HepG2 (cell line): ENCODE results near the gene NAT10. TPM values are rescaled to one million over a fixed set of nuclear protein-coding genes. Genes with fewer than 3 reads are reported as not detected.

Source experiments
- ATAC-seq: fragments of 200-7000 bp; cut with Tn5 transposase; 3 replicates; pipeline ENCODE4 v1.9.1; 2020; ENCODE audit warnings: mild to moderate bottlenecking, moderate library complexity
- BruUV-seq: library from RNA; stranded (reverse); fragments of 400-500 nt; replicated peaks from 2 replicates; lab custom pipeline; 2021; lab: Mats Ljungman, UMichigan
- CTCF ChIA-PET: fragments of 300-600 bp; formaldehyde crosslinking; extraction: SDS; loops from one replicate; lab custom pipeline; 2021; ENCODE audit warnings: low total read pairs, inconsistent platforms, low intra/inter-chr PET ratio; lab: Yijun Ruan, JAX
- POLR2A ChIA-PET: fragments of 350-600 bp; sonication (Branson Sonifier 250); formaldehyde crosslinking; loops from one replicate; lab custom pipeline; 2020; ENCODE audit warnings: antibody characterized with exemption, inconsistent platforms; lab: Yijun Ruan, JAX
- DNase-seq: peaks from one replicate; pipeline ENCODE4 v3.0.0-alpha.2; 2015; ENCODE audit warnings: low spot score
- FAIRE-seq: peaks from 3 replicates; lab custom pipeline; 2011; peaks lifted over from hg19 to GRCh38; lab: Jason Lieb, UNC
- H2AFZ ChIP-seq: one replicate; pipeline ENCODE4 v1.6.1; 2011; ENCODE audit warnings: low read length, inconsistent platforms
- H3K27ac ChIP-seq: fragments of 300-600 bp; 3 replicates; pipeline ENCODE4 v1.8.0; 2011; ENCODE audit warnings: mixed run types, mild to moderate bottlenecking, mixed read lengths, low read length, inconsistent platforms; ENCODE audit not compliant: insufficient read depth; ENCODE audit errors: extremely low read length
- H3K27me3 ChIP-seq, 2 experiments: fragments of 200-600 bp in 1 of 2; 2 replicates in 1 of 2; 3 replicates in 1 of 2; pipeline versions ENCODE4 v1.6.0 to v1.8.0; 2011; ENCODE audit warnings: low read length in 2 of 2, mild to moderate bottlenecking in 2 of 2, moderate library complexity in 2 of 2, inconsistent platforms in 1 of 2; ENCODE audit not compliant: insufficient read depth in 2 of 2, control insufficient read depth in 1 of 2
- H3K36me3 ChIP-seq, 2 experiments: fragments of 200-600 bp in 1 of 2; replicated peaks in 1 of 2; 2 replicates in 1 of 2; 3 replicates in 1 of 2; pipeline versions ENCODE4 v1.5.1 to v1.8.0; 2011; ENCODE audit warnings: low read length in 2 of 2, inconsistent platforms in 1 of 2; ENCODE audit not compliant: insufficient read depth in 2 of 2, control insufficient read depth in 1 of 2
- H3K4me1 ChIP-seq: 2 replicates; pipeline ENCODE4 v1.5.1; 2012; ENCODE audit warnings: low read length, inconsistent platforms; ENCODE audit not compliant: insufficient read depth
- H3K4me2 ChIP-seq: 2 replicates; pipeline ENCODE4 v1.6.0; 2011; ENCODE audit warnings: low read depth, low read length, inconsistent platforms
- H3K4me3 ChIP-seq, 3 experiments: fragments of 200-600 bp in 1 of 3; sonication (generic), shearing (Covaris generic) in 1 of 3; replicated peaks in 1 of 3; 2 replicates each; pipeline ENCODE4 v1.5.1; 2011 to 2016; ENCODE audit warnings: low read length in 3 of 3, inconsistent platforms in 2 of 3, low read depth in 2 of 3, mild to moderate bottlenecking in 2 of 3, control low read depth in 1 of 3, mixed read lengths in 1 of 3; ENCODE audit not compliant: insufficient read depth in 1 of 3
- H3K79me2 ChIP-seq: one replicate; pipeline ENCODE4 v1.6.1; 2011; ENCODE audit warnings: low read length, inconsistent platforms; ENCODE audit not compliant: insufficient read depth
- H3K9ac ChIP-seq: 2 replicates; pipeline ENCODE4 v1.6.0; 2011; ENCODE audit warnings: mild to moderate bottlenecking, low read depth, low read length, inconsistent platforms; ENCODE audit not compliant: insufficient read depth
- H3K9me3 ChIP-seq: 2 replicates; pipeline ENCODE4 v1.5.1; 2012; ENCODE audit warnings: mild to moderate bottlenecking, low read length
- H4K20me1 ChIP-seq: 2 replicates; pipeline ENCODE4 v1.6.0; 2011; ENCODE audit warnings: inconsistent platforms, mild to moderate bottlenecking, low read length, moderate library complexity; ENCODE audit not compliant: insufficient read depth
- ERF ChIP-seq: IDR thresholded peaks from 2 replicates; pipeline ENCODE4 v1.6.1; 2018; ENCODE audit warnings: missing biosample characterization, missing genetic modification reagents
- HNF1A ChIP-seq, 2 experiments: sonication (generic) in 1 of 2; formaldehyde crosslinking in 1 of 2; IDR thresholded peaks; 2 replicates each; pipeline versions ENCODE4 v1.4.0 to v1.6.1; 2016 to 2020; ENCODE audit warnings: borderline replicate concordance in 1 of 2, low read depth in 1 of 2, mild to moderate bottlenecking in 1 of 2, missing genetic modification reagents in 1 of 2
- MTF1 ChIP-seq: sonication (generic); formaldehyde crosslinking; IDR thresholded peaks from 2 replicates; pipeline ENCODE4 v1.5.0; 2020; ENCODE audit warnings: missing genetic modification reagents
- PAXIP1 ChIP-seq: sonication (generic); formaldehyde crosslinking; conservative IDR thresholded peaks from 2 replicates; pipeline ENCODE4 v1.4.0; 2020; ENCODE audit warnings: mild to moderate bottlenecking, missing genetic modification reagents, moderate library complexity
- PHF21A ChIP-seq: sonication (generic); formaldehyde crosslinking; IDR thresholded peaks from 2 replicates; pipeline ENCODE4 v1.5.0; 2020; ENCODE audit warnings: mild to moderate bottlenecking, missing genetic modification reagents
- whole genome bisulfite sequencing: methylation state at CpG from one replicate; pipeline ENCODE4 v1.1.6; 2017; ENCODE audit warnings: low lambda C conversion rate; 5-methylcytosine and 5-hydroxymethylcytosine counted together
- in situ Hi-C: cut with HindIII; loops from 2 replicates; pipeline ENCODE4 v1.10.0; 2017; ENCODE audit warnings: low pct_unique_long_range_greater_than_20kb; ENCODE audit not compliant: extremely low pct_ligation_motif_present
- intact Hi-C: fragments of 100-400 bp; cut with micrococcal nuclease; formaldehyde crosslinking; loops from one replicate; pipeline ENCODE4 v1.10.0; 2022; ENCODE audit not compliant: unreplicated experiment
- polyA plus RNA-seq, 8 experiments: library from polyadenylated mRNA; depleted of rRNA in 3 of 8; stranded (reverse) in 7 of 8; unstranded in 1 of 8; fragments of >200 nt; fragmentation: Illumina TruSeq in 4 of 8; extraction: Trizol in 4 of 8; gene quantifications; 2 replicates each; pipeline versions ENCODE4 v1.2.1 to v1.2.3, GENCODE V29; 2011 to 2016; ENCODE audit warnings: low read depth in 4 of 8, missing spikeins in 1 of 8, mixed read lengths in 1 of 8; ENCODE audit not compliant: insufficient read depth in 1 of 8
- total RNA-seq, 5 experiments: library from RNA; depleted of rRNA; stranded (reverse); fragments of >200 nt; fragmentation: Illumina TruSeq; extraction: Trizol; gene quantifications; 2 replicates each; pipeline ENCODE4 v1.2.3, GENCODE V29; 2016; ENCODE audit warnings: low read depth in 1 of 5
- TF ChIP-seq, protein P1 (sequence below): sonication (generic); formaldehyde crosslinking; IDR thresholded peaks from 2 replicates; pipeline ENCODE4 v1.4.0; 2020; ENCODE audit warnings: missing genetic modification reagents

Gene NAT10
- total and polyA plus RNA-seq, 2 of the 13 experiments (the other 11 are each of a cell fraction or from before 2014, with no cell fraction given) = 33.9 to 51.9 TPM

GRCh38 chr11:34114014-34114413 lies 8.6 kb downstream of the NAT10 start:
- intact Hi-C loops = no loop called here
- Histone ChIP-seq H3K9me3 (no peaks in the 10 kb centered on the region), H3K79me2 (peaks cover 6% of the 10 kb centered on the region), H4K20me1 (no peaks in the 10 kb centered on the region), H3K27me3 (no peaks in the 10 kb centered on the region), H3K4me1 (no peaks in the 10 kb centered on the region), H3K36me3 (peaks cover 39 to 94% of the 10 kb centered on the region in 2 experiments), H2AFZ (no peak overlapping the region), H3K9ac (no peak overlapping the region), H3K27ac (no peak overlapping the region), H3K4me2 (no peak overlapping the region), H3K4me3 (no peak overlapping the region)
- no TSS peak for BruUV-seq
- no peak for TF ChIP-seq MTF1 (CRISPR knock-in tag)
- TF ChIP-seq ERF (CRISPR knock-in tag) = no peak
- TF ChIP-seq PAXIP1 = no peak
- TF ChIP-seq HNF1A (IDR thresholded peaks at IDR 0.05; ENCODE audit: low read depth) = no peak
- TF ChIP-seq HNF1A (CRISPR knock-in tag; IDR thresholded peaks at IDR 0.05; ENCODE audit: borderline replicate concordance) = no peak
- TF ChIP-seq PHF21A (CRISPR knock-in tag) = no peak
- TF ChIP-seq, protein P1, sequence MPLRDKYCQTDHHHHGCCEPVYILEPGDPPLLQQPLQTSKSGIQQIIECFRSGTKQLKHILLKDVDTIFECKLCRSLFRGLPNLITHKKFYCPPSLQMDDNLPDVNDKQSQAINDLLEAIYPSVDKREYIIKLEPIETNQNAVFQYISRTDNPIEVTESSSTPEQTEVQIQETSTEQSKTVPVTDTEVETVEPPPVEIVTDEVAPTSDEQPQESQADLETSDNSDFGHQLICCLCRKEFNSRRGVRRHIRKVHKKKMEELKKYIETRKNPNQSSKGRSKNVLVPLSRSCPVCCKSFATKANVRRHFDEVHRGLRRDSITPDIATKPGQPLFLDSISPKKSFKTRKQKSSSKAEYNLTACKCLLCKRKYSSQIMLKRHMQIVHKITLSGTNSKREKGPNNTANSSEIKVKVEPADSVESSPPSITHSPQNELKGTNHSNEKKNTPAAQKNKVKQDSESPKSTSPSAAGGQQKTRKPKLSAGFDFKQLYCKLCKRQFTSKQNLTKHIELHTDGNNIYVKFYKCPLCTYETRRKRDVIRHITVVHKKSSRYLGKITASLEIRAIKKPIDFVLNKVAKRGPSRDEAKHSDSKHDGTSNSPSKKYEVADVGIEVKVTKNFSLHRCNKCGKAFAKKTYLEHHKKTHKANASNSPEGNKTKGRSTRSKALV (CRISPR knock-in tag) = no peak
- CTCF ChIA-PET = no interaction called here
- ATAC-seq = no peak
- no peak for DNase-seq
- no peak for FAIRE-seq
- POLR2A ChIA-PET = interaction anchor here (2.0 kb wide), 1 partner anchor 9 kb away, joined by 8 read pairs; the partner anchor contains the start of gene NAT10
- 100% methylated on average over 2 of the region's 2 CpGs for WGBS
- in situ Hi-C loops = no loop called here
